DOHH2 (cell line): ENCODE data around the gene ARHGAP27.
"Not testable (repeated sequence)": the region's sequence is repeated elsewhere in the genome, so short reads cannot be mapped to it uniquely, and the experiment has no call there.

ENCODE experiments used
- H3F3A ChIP-seq: fragments of 200-600 bp; sonication (generic), shearing (Covaris generic); 2 replicates; pipeline ENCODE4 v1.6.0; 2016; ENCODE audit warnings: antibody characterized with exemption, mild to moderate bottlenecking; ENCODE audit not compliant: control insufficient read depth, insufficient read depth
- H3K27ac ChIP-seq: fragments of 200-600 bp; sonication (generic); 2 replicates; pipeline ENCODE4 v1.5.1; 2014; ENCODE audit warnings: low read depth, mild to moderate bottlenecking, low read length, moderate library complexity
- H3K27me3 ChIP-seq: fragments of 200-600 bp; sonication (generic); 2 replicates; pipeline ENCODE4 v1.6.1; 2014; ENCODE audit warnings: mild to moderate bottlenecking, low read length, mixed read lengths; ENCODE audit not compliant: control insufficient read depth
- H3K36me3 ChIP-seq: fragments of 200-600 bp; sonication (generic); 2 replicates; pipeline ENCODE4 v1.6.1; 2014; ENCODE audit warnings: mild to moderate bottlenecking, low read length, moderate library complexity, mixed read lengths; ENCODE audit not compliant: control insufficient read depth
- H3K4me1 ChIP-seq: fragments of 200-600 bp; sonication (generic); 2 replicates; pipeline ENCODE4 v1.6.1; 2014; ENCODE audit warnings: mild to moderate bottlenecking, low read length, mixed read lengths; ENCODE audit not compliant: control insufficient read depth
- H3K4me2 ChIP-seq: fragments of 200-600 bp; sonication (generic); 2 replicates; pipeline ENCODE4 v1.6.0; 2014; ENCODE audit warnings: mild to moderate bottlenecking, low read length, moderate library complexity
- H3K4me3 ChIP-seq: fragments of 200-600 bp; sonication (generic); 2 replicates; pipeline ENCODE4 v1.5.1; 2014; ENCODE audit warnings: mild to moderate bottlenecking, low read length, mixed read lengths
- H3K79me2 ChIP-seq: fragments of 200-600 bp; sonication (generic); 2 replicates; pipeline ENCODE4 v1.6.1; 2014; ENCODE audit warnings: mild to moderate bottlenecking, low read length, mixed read lengths; ENCODE audit not compliant: control insufficient read depth
- H3K9me2 ChIP-seq: fragments of 200-600 bp; sonication (generic); replicated peaks from 2 replicates; pipeline ENCODE4 v1.6.1; 2014; ENCODE audit warnings: mild to moderate bottlenecking, low read length, mixed read lengths; ENCODE audit not compliant: control insufficient read depth
- H3K9me3 ChIP-seq: fragments of 200-600 bp; sonication (generic); 2 replicates; pipeline ENCODE4 v1.6.1; 2014; ENCODE audit warnings: antibody characterized with exemption, low read length, mixed read lengths; ENCODE audit not compliant: control insufficient read depth, insufficient read depth
- H4K20me1 ChIP-seq: fragments of 200-600 bp; sonication (generic); 2 replicates; pipeline ENCODE4 v1.6.0; 2014; ENCODE audit warnings: low read depth, mild to moderate bottlenecking, antibody characterized with exemption, low read length, moderate library complexity; ENCODE audit not compliant: control insufficient read depth, insufficient read depth
- EZH2phosphoT487 ChIP-seq: fragments of 200-600 bp; sonication (generic); IDR thresholded peaks from 2 replicates; pipeline ENCODE4 v1.6.1; 2017; ENCODE audit warnings: borderline replicate concordance, mild to moderate bottlenecking, antibody characterized with exemption, low read length, moderate library complexity, mixed read lengths
- TF ChIP-seq, protein P1 (sequence below): fragments of 200-600 bp; sonication (generic); IDR thresholded peaks from one replicate; pipeline ENCODE4 v1.5.1; 2014; ENCODE audit warnings: antibody characterized with exemption, mild to moderate bottlenecking, low read depth, low read length; ENCODE audit not compliant: poor library complexity, severe bottlenecking

ARHGAP27 gene

DNA sequence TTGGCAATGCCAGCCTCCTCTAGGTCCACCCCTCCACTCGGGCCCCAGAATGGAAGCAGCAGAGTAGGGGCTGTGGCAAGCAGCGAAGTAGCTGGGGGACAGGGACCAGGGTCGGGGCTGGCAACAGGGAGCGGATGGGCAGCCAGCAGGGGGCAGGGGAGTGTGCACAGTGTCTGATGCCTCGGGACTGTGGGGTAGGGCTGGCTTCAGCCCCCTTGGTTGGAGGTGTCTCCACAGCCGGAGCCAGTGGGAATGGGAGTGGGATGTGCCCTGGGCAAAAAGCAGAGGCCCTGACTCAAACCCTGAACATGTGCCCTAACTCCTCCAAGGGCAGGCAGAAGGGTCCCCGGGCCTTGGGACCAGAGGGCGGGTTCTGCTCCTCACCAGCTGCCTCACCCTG is 18.5 kb upstream of the ARHGAP27 start:
- H3K4me2 ChIP-seq, result peak overlapping the region; percentile 66
- no peaks in the 10 kb centered on the region for H3K79me2 ChIP-seq
- H3K9me2 ChIP-seq, result no peaks in the 10 kb centered on the region
- H4K20me1 ChIP-seq, result no peaks in the 10 kb centered on the region
- H3K9me3 ChIP-seq, result no peaks in the 10 kb centered on the region
- peaks cover 28% of the 10 kb centered on the region for H3K4me1 ChIP-seq
- no peaks in the 10 kb centered on the region for H3K27me3 ChIP-seq
- no peak for TF ChIP-seq EZH2phosphoT487
- TF ChIP-seq, protein P1, sequence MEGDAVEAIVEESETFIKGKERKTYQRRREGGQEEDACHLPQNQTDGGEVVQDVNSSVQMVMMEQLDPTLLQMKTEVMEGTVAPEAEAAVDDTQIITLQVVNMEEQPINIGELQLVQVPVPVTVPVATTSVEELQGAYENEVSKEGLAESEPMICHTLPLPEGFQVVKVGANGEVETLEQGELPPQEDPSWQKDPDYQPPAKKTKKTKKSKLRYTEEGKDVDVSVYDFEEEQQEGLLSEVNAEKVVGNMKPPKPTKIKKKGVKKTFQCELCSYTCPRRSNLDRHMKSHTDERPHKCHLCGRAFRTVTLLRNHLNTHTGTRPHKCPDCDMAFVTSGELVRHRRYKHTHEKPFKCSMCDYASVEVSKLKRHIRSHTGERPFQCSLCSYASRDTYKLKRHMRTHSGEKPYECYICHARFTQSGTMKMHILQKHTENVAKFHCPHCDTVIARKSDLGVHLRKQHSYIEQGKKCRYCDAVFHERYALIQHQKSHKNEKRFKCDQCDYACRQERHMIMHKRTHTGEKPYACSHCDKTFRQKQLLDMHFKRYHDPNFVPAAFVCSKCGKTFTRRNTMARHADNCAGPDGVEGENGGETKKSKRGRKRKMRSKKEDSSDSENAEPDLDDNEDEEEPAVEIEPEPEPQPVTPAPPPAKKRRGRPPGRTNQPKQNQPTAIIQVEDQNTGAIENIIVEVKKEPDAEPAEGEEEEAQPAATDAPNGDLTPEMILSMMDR, result peak; percentile 44
- H3F3A ChIP-seq, result no peaks in the 10 kb centered on the region
- no peaks in the 10 kb centered on the region; the same call in 1 of the 2 replicates for H3K36me3 ChIP-seq
- H3K27ac ChIP-seq, result no peak overlapping the region
- H3K4me3 ChIP-seq, result no peak overlapping the region

DNA sequence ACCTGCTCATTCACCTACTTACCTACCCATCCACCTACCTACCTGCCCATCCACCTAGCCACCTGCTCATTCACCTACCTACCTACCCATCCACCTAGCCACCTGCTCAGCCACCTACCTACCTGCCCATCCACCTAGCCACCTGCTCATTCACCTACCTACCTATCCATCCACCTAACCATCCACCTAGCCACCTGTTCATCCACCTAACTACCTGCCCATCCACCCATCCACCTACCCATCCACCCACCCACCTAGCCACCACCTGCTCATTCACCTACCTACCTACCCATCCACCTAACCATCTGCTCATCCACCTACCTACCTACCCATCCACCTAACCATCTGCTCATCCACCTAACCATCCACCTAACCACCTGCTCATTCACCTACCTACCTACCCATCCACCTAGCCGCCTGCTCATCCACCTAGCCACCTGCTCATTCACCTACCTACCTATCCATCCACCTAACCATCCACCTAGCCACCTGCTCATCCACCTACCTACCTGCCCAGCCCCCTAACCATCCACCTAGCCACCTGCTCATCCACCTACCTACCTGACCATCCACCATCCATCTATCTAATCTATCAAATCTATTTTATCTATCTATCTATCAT is 17.1 kb upstream of the ARHGAP27 start:
- H3K4me3 ChIP-seq, H3K4me2 ChIP-seq, H3K27me3 ChIP-seq, H3K9me2 ChIP-seq, H3K79me2 ChIP-seq, H3K9me3 ChIP-seq, H3K36me3 ChIP-seq, H3K27ac ChIP-seq, H3F3A ChIP-seq, H4K20me1 ChIP-seq: not testable (repeated sequence)
- H3K4me1 ChIP-seq, result peaks cover 28% of the 10 kb centered on the region

DNA sequence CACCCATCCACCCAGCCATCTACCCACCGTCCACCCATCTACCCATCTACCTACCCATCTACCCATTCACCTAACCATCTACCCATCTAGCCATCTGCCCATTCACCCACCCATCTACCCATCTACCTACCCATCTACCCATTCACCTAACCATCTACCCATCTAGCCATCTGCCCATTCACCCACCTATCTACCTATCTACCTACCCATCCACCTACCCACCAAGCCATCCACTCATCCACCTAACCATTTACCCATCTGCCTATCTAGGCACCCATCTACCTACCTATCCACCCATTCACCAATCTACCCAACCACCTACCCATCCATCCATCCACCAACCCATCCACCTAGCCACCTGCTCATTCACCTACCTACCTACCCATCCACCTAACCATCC is 16.6 kb upstream of the ARHGAP27 start:
- H3K79me2 ChIP-seq, H3K9me3 ChIP-seq, H3K36me3 ChIP-seq, H3K9me2 ChIP-seq, H3K27ac ChIP-seq, H3K4me2 ChIP-seq, H3K27me3 ChIP-seq, H3F3A ChIP-seq, H4K20me1 ChIP-seq, H3K4me3 ChIP-seq: not testable (repeated sequence)
- H3K4me1 ChIP-seq, result peaks cover 28% of the 10 kb centered on the region

DNA sequence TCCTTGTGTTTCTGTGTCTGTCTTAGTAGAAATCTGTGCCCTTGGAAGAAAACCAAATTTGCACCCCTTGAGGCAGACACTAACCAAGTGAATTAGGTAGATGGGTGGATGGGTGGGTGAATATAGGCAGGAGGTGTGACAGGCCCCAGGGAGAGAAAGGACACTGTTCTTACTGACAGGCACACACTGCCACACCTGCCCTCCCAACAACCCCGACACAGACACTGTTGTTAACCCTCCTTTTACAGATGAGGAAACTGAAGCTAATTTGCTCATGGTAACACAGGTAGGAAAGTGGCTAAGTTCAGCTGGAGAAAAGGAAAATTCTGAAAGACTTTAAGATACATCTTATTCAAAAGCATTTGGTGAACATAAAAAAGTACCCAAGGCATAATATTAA is 15.8 kb upstream of the ARHGAP27 start:
- H3K27ac ChIP-seq, H3K9me3 ChIP-seq, H3K4me3 ChIP-seq, H4K20me1 ChIP-seq, H3K36me3 ChIP-seq, H3K27me3 ChIP-seq, H3K79me2 ChIP-seq, H3K4me2 ChIP-seq, H3K9me2 ChIP-seq, H3F3A ChIP-seq: not testable (repeated sequence)
- H3K4me1 ChIP-seq, result peaks cover 27% of the 10 kb centered on the region

DNA sequence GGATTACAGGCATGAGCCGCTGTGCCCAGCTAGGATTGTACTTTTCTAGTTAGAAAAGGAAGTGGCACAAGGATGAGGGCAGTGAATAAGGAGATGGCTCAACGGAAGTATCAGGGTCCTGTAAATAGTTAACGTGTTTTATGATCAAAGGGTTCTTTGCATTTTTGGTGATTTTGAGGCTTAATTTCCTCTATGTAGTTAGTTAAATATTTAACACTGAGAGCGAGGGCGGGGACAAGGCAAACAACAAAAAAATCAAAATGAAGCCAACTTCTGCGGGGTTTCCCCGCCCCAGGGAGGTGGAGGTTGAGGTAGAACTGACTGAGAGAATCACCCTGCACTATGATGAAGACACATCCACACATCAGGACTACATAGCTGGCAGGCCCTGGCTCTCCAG is 15.4 kb upstream of the ARHGAP27 start:
- not testable (repeated sequence) for H3K27ac ChIP-seq

DNA sequence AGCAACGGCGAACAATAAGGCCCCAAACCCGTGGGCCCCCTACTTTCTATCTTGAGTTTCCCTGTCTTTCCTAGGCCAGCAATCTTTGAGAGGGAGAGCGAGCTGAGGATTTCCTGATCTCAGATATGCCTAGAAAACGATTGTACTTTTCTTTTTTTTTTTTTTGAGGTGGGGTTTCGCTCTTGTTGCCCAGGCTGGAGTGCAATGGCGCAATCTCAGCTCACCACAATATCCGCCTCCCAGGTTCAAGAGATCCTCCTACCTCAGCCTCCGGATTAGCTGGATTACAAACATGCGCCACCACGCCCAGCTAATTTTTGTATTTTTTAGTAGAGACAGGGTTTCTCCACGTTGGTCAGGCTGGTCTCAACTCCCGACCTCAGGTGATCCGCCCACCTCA is 15.0 kb upstream of the ARHGAP27 start:
- H3K9me2 ChIP-seq, H3K4me2 ChIP-seq, H3F3A ChIP-seq, H3K27ac ChIP-seq, H3K4me3 ChIP-seq, H3K36me3 ChIP-seq, H3K9me3 ChIP-seq, H3K79me2 ChIP-seq, H4K20me1 ChIP-seq, H3K27me3 ChIP-seq: not testable (repeated sequence)
- peaks cover 18% of the 10 kb centered on the region for H3K4me1 ChIP-seq

More for the DNA sequence above, 15.4 kb upstream of the ARHGAP27 start:
- peaks cover 22% of the 10 kb centered on the region for H3K4me1 ChIP-seq
- H3K9me3 ChIP-seq, H4K20me1 ChIP-seq, H3F3A ChIP-seq, H3K4me2 ChIP-seq, H3K27me3 ChIP-seq, H3K36me3 ChIP-seq, H3K79me2 ChIP-seq, H3K4me3 ChIP-seq, H3K9me2 ChIP-seq: not testable (repeated sequence)

DNA sequence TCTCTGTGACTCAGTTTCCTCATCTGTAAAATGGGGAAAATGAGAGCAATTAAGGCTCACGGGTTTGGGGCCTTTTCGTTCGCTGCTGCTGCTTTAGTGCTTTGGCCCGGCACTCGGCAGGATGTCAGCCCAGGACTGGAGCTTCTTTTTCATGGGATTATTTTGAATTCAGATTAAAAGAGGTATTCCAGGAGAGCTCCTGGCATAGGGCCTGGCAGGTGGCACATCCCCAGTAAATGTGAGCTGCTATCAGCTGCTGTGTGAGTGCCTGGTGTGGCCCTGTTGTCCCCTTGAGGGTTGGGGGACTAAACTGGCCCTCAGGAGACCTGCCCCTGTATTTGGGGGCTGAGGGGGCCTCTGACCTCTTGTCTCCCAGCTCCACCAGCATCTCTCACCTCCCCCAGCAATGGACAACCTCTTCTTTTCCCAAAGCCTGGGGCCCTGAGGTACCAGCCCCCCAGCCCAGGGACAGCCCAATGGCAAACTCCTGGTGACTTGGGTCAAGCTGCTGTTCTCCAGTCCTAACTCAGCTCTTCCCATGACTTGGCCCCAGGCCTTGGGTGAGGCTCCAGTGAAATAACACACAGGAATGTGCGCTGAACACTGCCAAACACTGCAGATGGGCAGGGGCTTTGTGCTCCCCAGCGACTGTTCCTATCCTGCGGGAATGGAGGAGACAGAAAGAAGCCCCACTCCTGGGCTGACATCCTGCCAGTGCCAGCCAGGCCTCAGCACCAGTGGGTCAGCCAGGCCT is 14.4 kb upstream of the ARHGAP27 start:
- H3K4me1 ChIP-seq, result peaks cover 12% of the 10 kb centered on the region
- not testable (repeated sequence) for H3K4me2 ChIP-seq

More for the DNA sequence above, 14.4 kb upstream of the ARHGAP27 start:
- not testable (repeated sequence) for H3F3A ChIP-seq, H3K79me2 ChIP-seq, H3K27me3 ChIP-seq, H3K9me3 ChIP-seq, H3K36me3 ChIP-seq, H4K20me1 ChIP-seq, H3K4me3 ChIP-seq, H3K27ac ChIP-seq, H3K9me2 ChIP-seq
